NB4 (cell line): Measurements from ENCODE around the gene WDFY3.

Experiments used
- DNase-seq: peaks from one replicate; pipeline ENCODE4 v3.0.0; 2010; ENCODE audit warnings: low read depth
- H3K4me3 ChIP-seq: one replicate; pipeline ENCODE4 v1.5.1; 2011; ENCODE audit warnings: mild to moderate bottlenecking, low read depth, low read length, moderate library complexity
- MYC ChIP-seq: IDR thresholded peaks from 2 replicates; pipeline ENCODE4 v1.6.1; 2011; ENCODE audit warnings: low read depth, low read length
- POLR2A ChIP-seq: IDR thresholded peaks from 2 replicates; pipeline ENCODE4 v1.6.1; 2011; ENCODE audit warnings: mild to moderate bottlenecking; ENCODE audit not compliant: insufficient read length; ENCODE audit errors: extremely low read depth
- TF ChIP-seq, protein P1 (sequence below): IDR thresholded peaks from 2 replicates; pipeline ENCODE4 v1.6.1; 2011; ENCODE audit warnings: low read depth, low read length
- TF ChIP-seq, protein P2 (sequence below): IDR thresholded peaks from one replicate; pipeline ENCODE4 v1.5.1; 2012; ENCODE audit warnings: low read depth, low read length

WDFY3 gene

DNA sequence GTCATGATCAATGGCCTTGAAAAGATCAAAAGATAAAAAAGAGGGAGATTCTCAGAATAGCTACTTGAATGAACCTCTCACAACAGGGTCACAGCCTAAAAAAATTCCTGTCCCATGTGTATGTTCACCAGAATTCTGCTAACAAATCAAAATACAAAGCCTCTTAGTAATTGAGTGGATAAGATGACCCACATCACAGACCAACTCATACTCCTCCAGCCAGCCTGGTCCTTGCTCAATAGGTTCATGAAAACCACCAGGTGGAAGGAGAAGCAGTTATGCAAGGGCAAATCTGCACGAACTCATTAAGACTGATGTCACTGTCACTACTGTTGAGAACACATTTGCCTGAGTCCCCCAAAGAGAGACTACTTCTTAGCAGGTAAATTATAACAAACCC, 21.5 kb downstream of the WDFY3 start:
- TF ChIP-seq MYC (no peak), POLR2A (no peak)
- TF ChIP-seq, protein P1, sequence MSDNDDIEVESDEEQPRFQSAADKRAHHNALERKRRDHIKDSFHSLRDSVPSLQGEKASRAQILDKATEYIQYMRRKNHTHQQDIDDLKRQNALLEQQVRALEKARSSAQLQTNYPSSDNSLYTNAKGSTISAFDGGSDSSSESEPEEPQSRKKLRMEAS: no peak
- TF ChIP-seq, protein P2, sequence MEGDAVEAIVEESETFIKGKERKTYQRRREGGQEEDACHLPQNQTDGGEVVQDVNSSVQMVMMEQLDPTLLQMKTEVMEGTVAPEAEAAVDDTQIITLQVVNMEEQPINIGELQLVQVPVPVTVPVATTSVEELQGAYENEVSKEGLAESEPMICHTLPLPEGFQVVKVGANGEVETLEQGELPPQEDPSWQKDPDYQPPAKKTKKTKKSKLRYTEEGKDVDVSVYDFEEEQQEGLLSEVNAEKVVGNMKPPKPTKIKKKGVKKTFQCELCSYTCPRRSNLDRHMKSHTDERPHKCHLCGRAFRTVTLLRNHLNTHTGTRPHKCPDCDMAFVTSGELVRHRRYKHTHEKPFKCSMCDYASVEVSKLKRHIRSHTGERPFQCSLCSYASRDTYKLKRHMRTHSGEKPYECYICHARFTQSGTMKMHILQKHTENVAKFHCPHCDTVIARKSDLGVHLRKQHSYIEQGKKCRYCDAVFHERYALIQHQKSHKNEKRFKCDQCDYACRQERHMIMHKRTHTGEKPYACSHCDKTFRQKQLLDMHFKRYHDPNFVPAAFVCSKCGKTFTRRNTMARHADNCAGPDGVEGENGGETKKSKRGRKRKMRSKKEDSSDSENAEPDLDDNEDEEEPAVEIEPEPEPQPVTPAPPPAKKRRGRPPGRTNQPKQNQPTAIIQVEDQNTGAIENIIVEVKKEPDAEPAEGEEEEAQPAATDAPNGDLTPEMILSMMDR: no peak
- peak; percentile 49 for DNase-seq
- H3K4me3 ChIP-seq: no peak overlapping the region

DNA sequence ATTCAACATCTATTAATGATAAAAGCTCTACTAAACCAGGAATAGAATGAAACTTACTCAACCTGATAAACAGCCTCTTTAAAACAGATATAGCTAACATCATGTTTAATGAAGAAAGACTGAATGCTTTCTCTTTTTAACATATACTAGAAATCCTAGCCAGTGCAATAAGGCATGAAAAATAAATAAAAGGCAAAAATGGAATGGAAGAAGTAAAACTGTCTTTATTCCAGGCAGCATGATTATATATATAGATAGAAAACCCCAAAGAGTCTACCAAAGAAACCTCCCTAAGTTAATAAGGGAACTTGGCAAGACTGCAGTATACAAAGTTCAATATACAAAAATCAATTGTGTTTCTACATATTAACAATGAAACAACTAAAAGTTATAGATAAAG, 25.5 kb downstream of the WDFY3 start:
- TF ChIP-seq, protein P1: no peak
- no peak for TF ChIP-seq POLR2A
- no peak for TF ChIP-seq MYC
- TF ChIP-seq, protein P2: no peak
- no peak for DNase-seq
- H3K4me3 ChIP-seq: no peak overlapping the region

DNA sequence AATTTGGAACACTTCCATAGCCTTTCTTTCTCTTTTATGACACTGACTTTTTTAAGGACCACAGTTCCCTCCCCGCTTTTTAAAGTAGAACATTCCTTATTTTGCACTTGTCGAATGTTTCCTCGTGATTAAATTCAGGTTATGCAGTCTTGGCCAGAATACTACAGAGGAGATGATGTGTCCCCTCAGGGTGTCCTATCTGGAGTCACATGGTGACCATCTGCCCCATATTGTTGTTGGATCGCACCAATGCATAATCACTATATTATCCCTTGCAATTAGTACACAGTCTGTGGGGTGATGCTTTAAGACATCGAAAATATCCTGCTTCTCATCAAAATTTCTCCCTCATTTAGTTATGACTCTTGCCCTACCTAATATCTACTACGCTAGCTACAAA, 27.4 kb downstream of the WDFY3 start:
- no peak for DNase-seq
- TF ChIP-seq, protein P2: no peak
- TF ChIP-seq POLR2A (no peak), MYC (no peak)
- TF ChIP-seq, protein P1: no peak
- H3K4me3 ChIP-seq: no peak overlapping the region

DNA sequence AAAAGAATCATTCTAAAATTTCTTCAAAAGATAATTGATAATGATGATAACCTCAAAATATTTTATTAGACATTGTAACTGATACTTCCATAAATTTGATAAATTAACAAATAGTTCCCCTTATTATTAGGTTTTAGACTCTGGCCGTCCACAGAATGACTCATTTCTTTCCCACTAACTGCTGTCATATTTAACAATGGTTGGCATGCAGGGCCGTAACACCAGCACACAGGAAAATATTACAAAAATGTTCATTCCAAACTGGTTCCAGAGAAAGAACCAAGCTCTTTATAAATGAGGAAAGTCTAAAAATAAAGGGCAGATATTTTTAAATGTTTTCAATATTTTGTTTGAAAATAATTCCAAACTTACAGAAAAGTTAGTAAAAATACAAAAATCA, 28.2 kb downstream of the WDFY3 start:
- no peak overlapping the region for H3K4me3 ChIP-seq
- DNase-seq: no peak
- TF ChIP-seq POLR2A: no peak
- TF ChIP-seq MYC: no peak

DNA sequence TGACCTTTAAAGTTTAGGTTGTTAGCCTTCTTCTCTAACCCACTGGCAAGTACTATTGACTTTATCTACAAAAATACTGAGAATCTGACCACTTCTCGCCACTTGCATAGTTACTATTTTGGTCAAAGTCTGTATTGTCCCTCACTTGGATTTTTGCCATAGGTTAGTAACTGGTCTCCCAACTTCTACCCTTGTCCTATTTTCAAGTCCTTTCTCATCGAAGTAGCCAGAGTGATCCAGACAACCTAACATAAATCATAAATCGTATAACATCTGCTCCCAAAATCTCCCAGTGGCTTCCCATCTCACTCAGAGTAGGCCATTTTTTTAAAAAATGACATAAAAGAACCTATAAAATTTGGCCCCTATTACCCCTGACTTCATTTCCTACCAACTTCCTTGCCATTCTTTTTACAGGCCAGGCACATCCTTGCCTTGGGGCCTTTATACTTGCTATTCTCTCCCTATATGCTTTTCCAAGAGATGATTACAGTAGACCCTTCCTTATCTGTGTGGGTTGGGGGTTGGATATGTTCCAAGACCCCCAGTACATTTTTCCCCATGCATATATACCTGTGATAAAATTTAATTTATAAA, 29.0 kb downstream of the WDFY3 start:
- DNase-seq: no peak
- TF ChIP-seq MYC: no peak
- TF ChIP-seq, protein P1: no peak
- no peak for TF ChIP-seq POLR2A
- TF ChIP-seq, protein P2: no peak
- H3K4me3 ChIP-seq: no peak overlapping the region

DNA sequence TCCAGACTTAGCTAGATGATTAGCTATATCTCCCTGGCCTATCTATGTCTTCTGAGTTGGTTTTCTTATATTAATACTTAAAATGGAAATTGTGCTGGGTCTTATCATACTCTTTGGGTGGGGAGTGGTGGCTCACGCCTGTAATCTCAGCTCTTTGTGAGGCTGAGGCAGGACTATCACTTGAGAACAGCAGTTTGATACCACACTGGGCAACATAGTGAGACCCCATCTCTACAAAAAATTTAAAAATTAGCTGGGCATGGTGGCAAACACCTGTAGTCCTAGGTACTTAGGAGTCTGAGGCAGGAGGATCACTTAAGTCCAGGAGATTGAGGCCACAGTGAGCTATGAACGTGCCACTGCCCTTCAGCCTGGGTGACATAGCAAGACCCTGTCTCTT, 30.4 kb downstream of the WDFY3 start:
- DNase-seq: no peak
- no peak overlapping the region for H3K4me3 ChIP-seq
- TF ChIP-seq MYC: no peak
- TF ChIP-seq, protein P2: no peak
- TF ChIP-seq, protein P1: no peak
- TF ChIP-seq POLR2A: no peak
